GM12878 (cell line): ENCODE results near the gene SULF2. TPM values are rescaled to one million over a fixed set of nuclear protein-coding genes. Genes with fewer than 3 reads are reported as not detected.

Experiments
- ATAC-seq: fragments of 200-7000 bp; cut with Tn5 transposase; 3 replicates; pipeline ENCODE4 v1.9.1; 2020; ENCODE audit warnings: mild to moderate bottlenecking, moderate library complexity
- BruUV-seq: library from RNA; stranded (reverse); fragments of 400-500 nt; replicated peaks from 2 replicates; lab custom pipeline; 2021; lab: Mats Ljungman, UMichigan
- CTCF ChIA-PET: fragments of 300-600 bp; sonication (Branson Sonifier 250); formaldehyde crosslinking; extraction: SDS; loops from one replicate; lab custom pipeline; 2021; ENCODE audit warnings: inconsistent platforms; lab: Yijun Ruan, JAX
- POLR2A ChIA-PET: fragments of 350-600 bp; formaldehyde crosslinking; extraction: SDS; loops from one replicate; lab custom pipeline; 2021; ENCODE audit warnings: inconsistent platforms; lab: Charles Lee
- RAD21 ChIA-PET: fragments of 300-600 bp; sonication (Branson Sonifier 250); formaldehyde crosslinking; loops from one replicate; lab custom pipeline; 2023; ENCODE audit warnings: antibody characterized with exemption; ENCODE audit not compliant: unreplicated experiment; lab: Charles Lee
- SMC1A ChIA-PET: fragments of 300-600 bp; sonication (Branson Sonifier 250); formaldehyde crosslinking; loops from one replicate; lab custom pipeline; 2023; ENCODE audit not compliant: unreplicated experiment, uncharacterized antibody; lab: Charles Lee
- DNase-seq: peaks from one replicate; pipeline ENCODE4 v3.0.0-alpha.2; 2011; ENCODE audit warnings: low read depth, low spot score
- FAIRE-seq: peaks from 3 replicates; lab custom pipeline; 2011; peaks lifted over from hg19 to GRCh38; lab: Jason Lieb, UNC
- H2AFZ ChIP-seq: 2 replicates; pipeline ENCODE4 v1.6.0; 2011; ENCODE audit warnings: low read depth, low read length, control low read depth; ENCODE audit not compliant: control insufficient read depth
- H3K27ac ChIP-seq: 2 replicates; pipeline ENCODE4 v1.5.1; 2011; ENCODE audit warnings: control low read depth; ENCODE audit not compliant: control insufficient read depth, insufficient read depth
- H3K27me3 ChIP-seq, 2 experiments: replicated peaks in 1 of 2; 2 replicates each; pipeline versions ENCODE4 v1.6.0 to v1.6.1; 2011; ENCODE audit warnings: low read length in 1 of 2; ENCODE audit not compliant: control insufficient read depth in 2 of 2, insufficient read depth in 2 of 2
- H3K36me3 ChIP-seq, 2 experiments: 2 replicates each; pipeline ENCODE4 v1.5.1; 2011; ENCODE audit warnings: low read length in 1 of 2; ENCODE audit not compliant: control insufficient read depth in 2 of 2, insufficient read depth in 2 of 2
- H3K4me1 ChIP-seq: 2 replicates; pipeline ENCODE4 v1.6.1; 2011; ENCODE audit warnings: mild to moderate bottlenecking, low read length, moderate library complexity, mixed read lengths; ENCODE audit not compliant: control insufficient read depth, insufficient read depth
- H3K4me2 ChIP-seq: 2 replicates; pipeline ENCODE4 v1.6.0; 2011; ENCODE audit warnings: control low read depth; ENCODE audit not compliant: control insufficient read depth, insufficient read depth
- H3K4me3 ChIP-seq: fragments of 200-600 bp; sonication (generic); 2 replicates; pipeline ENCODE4 v1.5.1; 2016
- H3K79me2 ChIP-seq: 2 replicates; pipeline ENCODE4 v1.6.0; 2011; ENCODE audit warnings: low read length; ENCODE audit not compliant: control insufficient read depth, insufficient read depth
- H3K9ac ChIP-seq: 2 replicates; pipeline ENCODE4 v1.8.0; 2011; ENCODE audit warnings: low read length, control low read depth, mixed read lengths; ENCODE audit not compliant: control insufficient read depth, insufficient read depth
- H3K9me3 ChIP-seq: replicated peaks from 3 replicates; pipeline ENCODE4 v1.5.1; 2011; ENCODE audit warnings: mild to moderate bottlenecking, low read length; ENCODE audit not compliant: control insufficient read depth, insufficient read depth
- H4K20me1 ChIP-seq: 2 replicates; pipeline ENCODE4 v1.6.0; 2011; ENCODE audit not compliant: control insufficient read depth, insufficient read depth
- BCL3 ChIP-seq: IDR thresholded peaks from 2 replicates; pipeline ENCODE4 v1.6.1; 2011; ENCODE audit warnings: borderline replicate concordance, low read depth, mild to moderate bottlenecking, moderate library complexity, low read length; ENCODE audit not compliant: insufficient read depth, poor library complexity, severe bottlenecking
- BHLHE40 ChIP-seq, 2 experiments: fragments of 450-650 bp in 1 of 2; IDR thresholded peaks; 2 replicates each; pipeline ENCODE4 v1.6.1; 2011 to 2017; ENCODE audit warnings: low read depth in 2 of 2, borderline replicate concordance in 1 of 2, improper control_type of control experiment in 1 of 2, low read length in 1 of 2, mild to moderate bottlenecking in 1 of 2
- ETV6 ChIP-seq, 2 experiments: fragments of 450-650 bp in 1 of 2; IDR thresholded peaks in 1 of 2; conservative IDR thresholded peaks in 1 of 2; 2 replicates each; pipeline ENCODE4 v1.6.1; 2014; ENCODE audit warnings: antibody characterized with exemption in 1 of 2, borderline replicate concordance in 1 of 2, low read depth in 1 of 2, mild to moderate bottlenecking in 1 of 2, moderate library complexity in 1 of 2
- IKZF1 ChIP-seq: fragments of 450-650 bp; conservative IDR thresholded peaks from 2 replicates; pipeline ENCODE4 v1.6.1; 2017; ENCODE audit warnings: antibody characterized with exemption, mild to moderate bottlenecking
- RELB ChIP-seq: fragments of 450-650 bp; IDR thresholded peaks from 2 replicates; pipeline ENCODE4 v1.6.1; 2017; ENCODE audit warnings: low read depth, mild to moderate bottlenecking, moderate library complexity
- ZZZ3 ChIP-seq: IDR thresholded peaks from 2 replicates; pipeline ENCODE4 v1.6.1; 2011; ENCODE audit warnings: low read depth; ENCODE audit not compliant: control insufficient read depth, insufficient read length
- WGBS: methylation state at CpG from one replicate; pipeline ENCODE4 v1.1.6; 2016; ENCODE audit warnings: low lambda C conversion rate; ENCODE audit not compliant: insufficient replicate concordance, insufficient coverage; ENCODE audit errors: missing lambda C conversion rate; 5-methylcytosine and 5-hydroxymethylcytosine counted together
- in situ Hi-C: fragments of 300-500 bp; cut with MboI; formaldehyde crosslinking; loops from 9 replicates; pipeline ENCODE4 v1.14.3; 2018; ENCODE audit warnings: mixed read lengths
- intact Hi-C: fragments of 100-400 bp; cut with micrococcal nuclease; formaldehyde crosslinking; loops from one replicate; pipeline ENCODE4 v1.14.2; 2022; ENCODE audit not compliant: unreplicated experiment
- polyA plus RNA-seq, 11 experiments: library from polyadenylated mRNA; depleted of rRNA in 4 of 11; unstranded in 6 of 11; stranded (reverse) in 5 of 11; fragments of >200 nt; fragmentation: Nextera tagmentation in 4 of 11; fragmentation: Illumina TruSeq in 1 of 11; extraction: Ambion mirVana in 4 of 11; extraction: Trizol in 1 of 11; gene quantifications; 1 replicate in 1 of 11; 2 replicates in 10 of 11; pipeline versions ENCODE4 v1.2.1 to v1.2.3, GENCODE V29; 2011 to 2016; ENCODE audit warnings: inconsistent platforms in 2 of 11, missing spikeins in 2 of 11, low read depth in 1 of 11
- total RNA-seq, 4 experiments: library from RNA; depleted of rRNA in 3 of 4; stranded (reverse); fragments of >200 nt in 3 of 4; fragmentation: Illumina TruSeq in 1 of 4; extraction: Trizol in 1 of 4; gene quantifications; 2 replicates each; pipeline versions ENCODE4 v1.2.1 to v1.2.3, GENCODE V29; 2013 to 2021
- TF ChIP-seq, protein P1 (sequence below): fragments of 450-650 bp; IDR thresholded peaks from 2 replicates; pipeline ENCODE4 v1.6.1; 2018; ENCODE audit warnings: borderline replicate concordance, mild to moderate bottlenecking; ENCODE audit not compliant: partially characterized antibody

Gene SULF2
- total and polyA plus RNA-seq, 10 of the 15 experiments (the other 5 are each of a cell fraction or from before 2014, with no cell fraction given), result 0.69 to 4.1 (median 1.6) TPM

DNA sequence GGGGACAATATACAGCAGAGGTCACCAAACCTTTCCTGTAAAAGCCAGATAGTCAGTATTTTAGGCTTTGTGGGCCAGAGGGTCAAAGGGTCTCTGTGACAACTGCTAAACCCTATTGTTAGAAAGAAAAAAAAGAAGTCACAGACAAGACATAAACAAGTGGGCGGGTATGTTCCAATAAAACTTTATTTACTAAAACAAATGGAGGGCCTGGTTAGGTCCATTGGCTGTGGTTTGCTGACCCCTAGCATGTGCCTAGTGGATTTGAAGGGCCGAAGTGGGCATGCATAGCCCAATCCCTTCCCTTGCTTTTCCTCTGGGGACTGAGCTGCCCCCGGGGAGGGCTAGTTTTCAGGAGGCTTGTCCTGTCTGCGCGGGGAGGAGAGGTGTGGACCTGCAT is 78.9 kb downstream of the SULF2 start (continued):
- TF ChIP-seq ZZZ3, result no peak
- TF ChIP-seq RELB, result no peak
- no peak for TF ChIP-seq BCL3
- TF ChIP-seq IKZF1, result no peak

DNA sequence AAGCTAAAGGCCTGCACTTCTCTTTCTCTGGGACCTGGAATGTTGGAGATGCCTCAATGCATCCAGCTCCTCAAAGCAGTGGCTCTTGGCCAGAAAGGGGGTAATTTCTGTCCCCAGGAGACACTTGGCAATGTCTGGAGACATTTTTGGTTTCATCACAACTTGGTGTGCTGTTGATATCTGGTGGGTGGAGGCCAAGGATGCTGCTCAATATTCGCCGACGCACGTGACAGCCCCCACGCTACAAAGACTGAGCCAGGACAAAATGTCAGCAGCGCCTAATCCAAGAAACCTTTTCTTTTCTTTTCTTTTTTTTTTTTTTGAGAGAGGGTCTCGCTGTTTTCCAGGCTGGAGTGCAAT is 79.8 kb downstream of the SULF2 start:
- Histone ChIP-seq H3K9ac (no peak overlapping the region), H3K4me1 (peaks cover 27% of the 10 kb centered on the region), H2AFZ (no peak overlapping the region), H4K20me1 (no peaks in the 10 kb centered on the region), H3K9me3 (no peaks in the 10 kb centered on the region), H3K79me2 (no peaks in the 10 kb centered on the region), H3K4me2 (no peak overlapping the region), H3K27me3 (no peaks in the 10 kb centered on the region), H3K36me3 (no peaks in the 10 kb centered on the region)
- no peak for FAIRE-seq
- CTCF ChIA-PET, result interaction anchor here (0.8 to 1.5 kb wide), 4 partner anchors 11 to 28 kb away, joined by 3 read pairs; no protein-coding TSS in a partner anchor
- BruUV-seq, result no TSS peak
- RAD21 ChIA-PET, result interaction anchor here (1.3 to 2.2 kb wide), 2 partner anchors 12 to 27 kb away, joined by 3 to 6 read pairs; no protein-coding TSS in a partner anchor
- POLR2A ChIA-PET, result interaction anchor here (0.6 kb wide), 1 partner anchor 880 kb away, joined by 6 read pairs; no protein-coding TSS in a partner anchor
- DNase-seq, result no peak
- intact Hi-C loops, result no loop called here
- SMC1A ChIA-PET, result no interaction called here
- no peak for ATAC-seq
- TF ChIP-seq ETV6 (conservative IDR thresholded peaks at IDR 0.05 in 1 of 2, IDR thresholded peaks at IDR 0.05 in 1 of 2; ENCODE audit: borderline replicate concordance in 1 of 2, low read depth in 1 of 2) (0 out of 4 replicates have a peak, but pooled peaks of 1 of the 2 experiments have one; percentile 12), BHLHE40 (IDR thresholded peaks at IDR 0.05; ENCODE audit: borderline replicate concordance in 1 of 2, low read depth in 2 of 2, low read length in 1 of 2) (0 out of 4 replicates have a peak, but pooled peaks of 1 of the 2 experiments have one; percentile 3)
- TF ChIP-seq, protein P1, sequence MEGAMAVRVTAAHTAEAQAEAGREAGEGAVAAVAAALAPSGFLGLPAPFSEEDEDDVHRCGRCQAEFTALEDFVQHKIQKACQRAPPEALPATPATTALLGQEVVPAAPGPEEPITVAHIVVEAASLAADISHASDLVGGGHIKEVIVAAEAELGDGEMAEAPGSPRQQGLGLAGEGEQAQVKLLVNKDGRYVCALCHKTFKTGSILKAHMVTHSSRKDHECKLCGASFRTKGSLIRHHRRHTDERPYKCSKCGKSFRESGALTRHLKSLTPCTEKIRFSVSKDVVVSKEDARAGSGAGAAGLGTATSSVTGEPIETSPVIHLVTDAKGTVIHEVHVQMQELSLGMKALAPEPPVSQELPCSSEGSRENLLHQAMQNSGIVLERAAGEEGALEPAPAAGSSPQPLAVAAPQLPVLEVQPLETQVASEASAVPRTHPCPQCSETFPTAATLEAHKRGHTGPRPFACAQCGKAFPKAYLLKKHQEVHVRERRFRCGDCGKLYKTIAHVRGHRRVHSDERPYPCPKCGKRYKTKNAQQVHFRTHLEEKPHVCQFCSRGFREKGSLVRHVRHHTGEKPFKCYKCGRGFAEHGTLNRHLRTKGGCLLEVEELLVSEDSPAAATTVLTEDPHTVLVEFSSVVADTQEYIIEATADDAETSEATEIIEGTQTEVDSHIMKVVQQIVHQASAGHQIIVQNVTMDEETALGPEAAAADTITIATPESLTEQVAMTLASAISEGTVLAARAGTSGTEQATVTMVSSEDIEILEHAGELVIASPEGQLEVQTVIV, result no peak
- TF ChIP-seq, all 136 proteins: peak for 2
- WGBS, result 62% methylated on average over 6 of the region's 7 CpGs
- Histone ChIP-seq H3K27ac (no peak overlapping the region), H3K4me3 (no peak overlapping the region)
- in situ Hi-C loops, result no loop called here
